Measurements from ENCODE around the gene ZNF365. TPM values are rescaled to one million over a fixed set of nuclear protein-coding genes. Genes with fewer than 3 reads are reported as not detected.

The ZNF365 gene
- total RNA-seq, 1 donor from 2014 or later: not detected

GRCh38 chr10:62333135-62333889 is 40.9 kb upstream of the ZNF365 start:
- Mint-ChIP-seq H3K9me3 (peaks cover 7% of the 10 kb centered on the region), H3K27me3 (peaks cover 3% of the 10 kb centered on the region), H3K4me3 (peak overlapping the region; percentile 42), H3K27ac (peak overlapping the region; percentile 71), H3K4me1 (peaks cover 35% of the 10 kb centered on the region), H3K36me3 (ENCODE audit: low read depth) (no peaks in the 10 kb centered on the region)
- POLR2A ChIA-PET: no interaction called here
- intact Hi-C loops (cut with micrococcal nuclease): no loop called here
- CTCF ChIA-PET: no interaction called here
- no peak for DNase-seq
- ATAC-seq (ENCODE audit: low read depth): peak; percentile 61
- TF ChIP-seq CTCF (IDR thresholded peaks at IDR 0.05): no peak

- H3K36me3 Mint-ChIP-seq (ENCODE audit: low read depth): no peaks in the 10 kb centered on the region
Measured at GRCh38 chr10:62333988-62334682, 40.0 kb upstream of the ZNF365 start.

GRCh38 chr10:62335326-62335725 is 38.8 kb upstream of the ZNF365 start:
- peak overlapping the region; percentile 2 for H3K4me3 Mint-ChIP-seq
- H3K27me3 Mint-ChIP-seq: no peaks in the 10 kb centered on the region
- peaks cover 35% of the 10 kb centered on the region for H3K4me1 Mint-ChIP-seq
- peaks cover 14% of the 10 kb centered on the region for H3K9me3 Mint-ChIP-seq
- intact Hi-C loops (cut with micrococcal nuclease): no loop called here
- H3K36me3 Mint-ChIP-seq (ENCODE audit: low read depth): peaks cover 3% of the 10 kb centered on the region
- no peak for ATAC-seq (ENCODE audit: low read depth)
- no peak for TF ChIP-seq CTCF (IDR thresholded peaks at IDR 0.05)
- DNase-seq: no peak
- CTCF ChIA-PET: no interaction called here
- POLR2A ChIA-PET: no interaction called here
- H3K27ac Mint-ChIP-seq: peak overlapping the region; percentile 8

More at GRCh38 chr10:62333988-62334682, 40.0 kb upstream of the ZNF365 start:
- Mint-ChIP-seq H3K27ac (peak overlapping the region; percentile 71), H3K4me1 (peaks cover 35% of the 10 kb centered on the region), H3K9me3 (peaks cover 7% of the 10 kb centered on the region), H3K4me3 (peak overlapping the region; percentile 42), H3K27me3 (peaks cover 3% of the 10 kb centered on the region)
- intact Hi-C loops (cut with micrococcal nuclease): no loop called here
- ChIA-PET CTCF (no interaction called here), POLR2A (no interaction called here)
- peak; percentile 55 for ATAC-seq (ENCODE audit: low read depth)
- DNase-seq: no peak
- no peak for TF ChIP-seq CTCF (IDR thresholded peaks at IDR 0.05)

- ATAC-seq (ENCODE audit: low read depth) (no peak), DNase-seq (no peak)
- Mint-ChIP-seq H3K27ac (no peak overlapping the region), H3K9me3 (peaks cover 21% of the 10 kb centered on the region), H3K36me3 (ENCODE audit: low read depth) (peaks cover 3% of the 10 kb centered on the region), H3K4me1 (peaks cover 35% of the 10 kb centered on the region), H3K27me3 (no peaks in the 10 kb centered on the region), H3K4me3 (no peak overlapping the region)
- no peak for TF ChIP-seq CTCF (IDR thresholded peaks at IDR 0.05)
- CTCF ChIA-PET: no interaction called here
- POLR2A ChIA-PET: no interaction called here
- intact Hi-C loops (cut with micrococcal nuclease): no loop called here
Measured at GRCh38 chr10:62336404-62336803, 37.8 kb upstream of the ZNF365 start.

GRCh38 chr10:62341419-62341818 is 32.8 kb upstream of the ZNF365 start:
- DNase-seq (no peak), ATAC-seq (ENCODE audit: low read depth) (no peak)
- Mint-ChIP-seq H3K4me1 (peaks cover 2% of the 10 kb centered on the region), H3K27me3 (no peaks in the 10 kb centered on the region), H3K9me3 (peaks cover 33% of the 10 kb centered on the region), H3K4me3 (no peak overlapping the region), H3K36me3 (ENCODE audit: low read depth) (peaks cover 14% of the 10 kb centered on the region), H3K27ac (no peak overlapping the region)
- TF ChIP-seq CTCF (IDR thresholded peaks at IDR 0.05): no peak
- intact Hi-C loops (cut with micrococcal nuclease): no loop called here
- ChIA-PET CTCF (no interaction called here), POLR2A (no interaction called here)

Data from activated B cell treated with CpG ODN at 0.5 μM for 24 hours (primary cell).